Sigmoid colon (tissue), 3 donors: ENCODE measurements around the gene CYTH2.

Experiments used
- POLR2A ChIP-seq, 2 donors: fragments of 450-650 bp; IDR thresholded peaks; one replicate each; pipeline ENCODE4 v1.6.1; 2016; ENCODE audit warnings: antibody characterized with exemption in 2 of 2, mild to moderate bottlenecking in 2 of 2, moderate library complexity in 2 of 2
- TF ChIP-seq, protein P1 (sequence below), 4 experiments: fragments of 450-650 bp in 3 of 4; fragments of 200-600 bp in 1 of 4; IDR thresholded peaks; one replicate each; pipeline ENCODE4 v1.5.1; 2016 to 2019; ENCODE audit warnings: antibody characterized with exemption in 4 of 4, mild to moderate bottlenecking in 3 of 4, moderate library complexity in 2 of 4

DNA sequence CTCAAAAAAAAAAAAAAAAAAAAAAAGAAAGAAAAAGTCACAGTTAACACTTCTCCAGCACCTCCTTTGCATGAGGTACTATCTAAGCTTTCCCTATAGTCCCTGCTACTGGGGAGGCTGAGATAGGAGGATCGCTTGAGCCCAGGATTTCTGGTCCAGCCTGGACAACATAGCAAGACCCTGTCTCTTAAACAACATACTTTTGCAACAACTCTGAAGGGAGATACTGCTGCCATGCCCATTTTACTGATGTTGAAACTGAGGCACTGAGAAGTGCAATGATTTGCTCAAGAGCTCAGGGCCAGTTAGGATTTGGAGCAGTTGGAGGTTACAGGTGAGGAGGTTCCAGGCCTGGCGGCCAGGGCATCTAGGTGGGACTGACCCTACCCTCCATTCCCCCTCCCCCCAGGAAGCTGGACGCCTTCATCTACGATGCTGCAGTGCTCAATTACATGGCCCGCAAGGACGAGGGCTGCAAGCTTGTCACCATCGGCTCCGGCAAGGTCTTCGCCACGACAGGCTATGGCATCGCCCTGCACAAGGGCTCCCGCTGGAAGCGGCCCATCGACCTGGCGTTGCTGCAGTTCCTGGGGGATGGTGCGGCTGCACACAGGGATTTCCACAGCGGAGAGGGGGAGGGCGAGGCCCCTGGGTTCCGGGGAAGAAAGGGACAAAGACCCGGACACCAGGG, 27.7 kb upstream of the CYTH2 start:
- no peak for TF ChIP-seq POLR2A (IDR thresholded peaks at IDR 0.05)
- TF ChIP-seq, protein P1, sequence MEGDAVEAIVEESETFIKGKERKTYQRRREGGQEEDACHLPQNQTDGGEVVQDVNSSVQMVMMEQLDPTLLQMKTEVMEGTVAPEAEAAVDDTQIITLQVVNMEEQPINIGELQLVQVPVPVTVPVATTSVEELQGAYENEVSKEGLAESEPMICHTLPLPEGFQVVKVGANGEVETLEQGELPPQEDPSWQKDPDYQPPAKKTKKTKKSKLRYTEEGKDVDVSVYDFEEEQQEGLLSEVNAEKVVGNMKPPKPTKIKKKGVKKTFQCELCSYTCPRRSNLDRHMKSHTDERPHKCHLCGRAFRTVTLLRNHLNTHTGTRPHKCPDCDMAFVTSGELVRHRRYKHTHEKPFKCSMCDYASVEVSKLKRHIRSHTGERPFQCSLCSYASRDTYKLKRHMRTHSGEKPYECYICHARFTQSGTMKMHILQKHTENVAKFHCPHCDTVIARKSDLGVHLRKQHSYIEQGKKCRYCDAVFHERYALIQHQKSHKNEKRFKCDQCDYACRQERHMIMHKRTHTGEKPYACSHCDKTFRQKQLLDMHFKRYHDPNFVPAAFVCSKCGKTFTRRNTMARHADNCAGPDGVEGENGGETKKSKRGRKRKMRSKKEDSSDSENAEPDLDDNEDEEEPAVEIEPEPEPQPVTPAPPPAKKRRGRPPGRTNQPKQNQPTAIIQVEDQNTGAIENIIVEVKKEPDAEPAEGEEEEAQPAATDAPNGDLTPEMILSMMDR (IDR thresholded peaks at IDR 0.05): no peak
